ENCODE data around the gene FOXP1.

FOXP1 gene

GRCh38 chr3:71409352-71409751 lies 174.2 kb downstream of the FOXP1 start:
- no peak overlapping the region for H3K4me3 ChIP-seq (ENCODE audit: low read depth, low read length)
- no peak for DNase-seq (ENCODE audit: low read depth)
- TF ChIP-seq, protein P1, sequence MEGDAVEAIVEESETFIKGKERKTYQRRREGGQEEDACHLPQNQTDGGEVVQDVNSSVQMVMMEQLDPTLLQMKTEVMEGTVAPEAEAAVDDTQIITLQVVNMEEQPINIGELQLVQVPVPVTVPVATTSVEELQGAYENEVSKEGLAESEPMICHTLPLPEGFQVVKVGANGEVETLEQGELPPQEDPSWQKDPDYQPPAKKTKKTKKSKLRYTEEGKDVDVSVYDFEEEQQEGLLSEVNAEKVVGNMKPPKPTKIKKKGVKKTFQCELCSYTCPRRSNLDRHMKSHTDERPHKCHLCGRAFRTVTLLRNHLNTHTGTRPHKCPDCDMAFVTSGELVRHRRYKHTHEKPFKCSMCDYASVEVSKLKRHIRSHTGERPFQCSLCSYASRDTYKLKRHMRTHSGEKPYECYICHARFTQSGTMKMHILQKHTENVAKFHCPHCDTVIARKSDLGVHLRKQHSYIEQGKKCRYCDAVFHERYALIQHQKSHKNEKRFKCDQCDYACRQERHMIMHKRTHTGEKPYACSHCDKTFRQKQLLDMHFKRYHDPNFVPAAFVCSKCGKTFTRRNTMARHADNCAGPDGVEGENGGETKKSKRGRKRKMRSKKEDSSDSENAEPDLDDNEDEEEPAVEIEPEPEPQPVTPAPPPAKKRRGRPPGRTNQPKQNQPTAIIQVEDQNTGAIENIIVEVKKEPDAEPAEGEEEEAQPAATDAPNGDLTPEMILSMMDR (IDR thresholded peaks at IDR 0.05; ENCODE audit: low read depth, low read length, missing control alignments) = no peak

- TF ChIP-seq, protein P1 (IDR thresholded peaks at IDR 0.05; ENCODE audit: low read depth, low read length, missing control alignments) = no peak
- no peak overlapping the region for H3K4me3 ChIP-seq (ENCODE audit: low read depth, low read length)
- DNase-seq (ENCODE audit: low read depth) = no peak
Measured at GRCh38 chr3:71408903-71409302, 174.6 kb downstream of the FOXP1 start.

- DNase-seq (ENCODE audit: low read depth) = no peak
- H3K4me3 ChIP-seq (ENCODE audit: low read depth, low read length) = no peak overlapping the region
- TF ChIP-seq, protein P1 (IDR thresholded peaks at IDR 0.05; ENCODE audit: low read depth, low read length, missing control alignments) = no peak
Measured at GRCh38 chr3:71407823-71408222, 175.7 kb downstream of the FOXP1 start.

DNA sequence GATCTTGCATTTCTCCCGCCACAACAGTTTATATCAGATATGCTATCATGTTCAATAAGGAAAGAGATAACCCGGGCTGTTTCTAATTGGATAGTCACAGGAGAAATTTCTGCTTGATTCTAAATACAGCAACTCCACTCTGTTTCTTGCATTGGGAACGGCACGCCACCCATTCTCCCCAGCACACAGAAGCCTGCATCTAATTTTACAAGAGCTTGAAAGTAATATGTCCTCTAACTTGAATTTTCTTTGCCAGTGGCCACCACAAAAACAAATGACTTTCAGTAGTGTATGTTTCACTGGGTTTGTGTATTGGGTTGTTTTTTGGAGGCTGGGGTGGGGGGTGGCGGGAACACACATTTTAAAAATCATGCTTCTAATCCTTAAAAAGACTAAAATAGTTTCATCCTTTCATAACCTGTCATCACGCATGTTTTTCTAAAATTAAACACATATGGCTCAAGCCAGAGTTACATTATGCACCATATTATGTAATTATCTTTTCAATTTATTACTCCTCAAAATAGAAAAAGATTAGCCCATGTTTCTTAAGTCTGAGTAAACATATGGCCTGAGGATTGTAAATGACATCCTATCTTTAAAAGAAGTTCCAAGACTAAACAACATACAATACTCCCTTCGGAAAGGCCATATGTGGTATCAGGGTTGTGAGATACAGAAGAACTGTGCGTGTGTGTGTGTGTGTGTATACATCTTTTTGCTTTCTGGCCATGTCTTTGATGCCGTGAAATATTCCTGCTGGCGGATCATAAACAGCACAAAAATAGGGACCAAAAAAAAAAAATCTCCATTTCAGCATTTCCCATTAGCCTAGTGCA lies 176.3 kb downstream of the FOXP1 start:
- DNase-seq (ENCODE audit: low read depth) = no peak
- no peak overlapping the region for H3K4me3 ChIP-seq (ENCODE audit: low read depth, low read length)
- TF ChIP-seq, protein P1 (IDR thresholded peaks at IDR 0.05; ENCODE audit: low read depth, low read length, missing control alignments) = no peak

- TF ChIP-seq, protein P1 (IDR thresholded peaks at IDR 0.05; ENCODE audit: low read depth, low read length, missing control alignments) = no peak
Measured at GRCh38 chr3:71402911-71403310, 180.6 kb downstream of the FOXP1 start.

GRCh38 chr3:71402280-71402679 lies 181.2 kb downstream of the FOXP1 start:
- no peak for DNase-seq (ENCODE audit: low read depth)
- TF ChIP-seq, protein P1 (IDR thresholded peaks at IDR 0.05; ENCODE audit: low read depth, low read length, missing control alignments) = no peak
- H3K4me3 ChIP-seq (ENCODE audit: low read depth, low read length) = no peak overlapping the region

More at GRCh38 chr3:71402911-71403310, 180.6 kb downstream of the FOXP1 start:
- DNase-seq (ENCODE audit: low read depth) = no peak
- no peak overlapping the region for H3K4me3 ChIP-seq (ENCODE audit: low read depth, low read length)

All from GM12864 (cell line).